SU-DHL-6 (cell line): ENCODE results near the gene HECW1.

ENCODE experiments used
- EZH2phosphoT487 ChIP-seq: fragments of 200-600 bp; sonication (generic), shearing (Covaris generic); conservative IDR thresholded peaks from 2 replicates; pipeline ENCODE4 v1.6.1; 2018; ENCODE audit warnings: mild to moderate bottlenecking, antibody characterized with exemption, low read length, moderate library complexity, mixed read lengths
- TF ChIP-seq, protein P1 (sequence below): fragments of 200-600 bp; sonication (generic); IDR thresholded peaks from one replicate; pipeline ENCODE4 v1.5.1; 2017; ENCODE audit warnings: antibody characterized with exemption, mild to moderate bottlenecking, low read length, moderate library complexity; ENCODE audit not compliant: insufficient read depth, poor library complexity, severe bottlenecking

DNA sequence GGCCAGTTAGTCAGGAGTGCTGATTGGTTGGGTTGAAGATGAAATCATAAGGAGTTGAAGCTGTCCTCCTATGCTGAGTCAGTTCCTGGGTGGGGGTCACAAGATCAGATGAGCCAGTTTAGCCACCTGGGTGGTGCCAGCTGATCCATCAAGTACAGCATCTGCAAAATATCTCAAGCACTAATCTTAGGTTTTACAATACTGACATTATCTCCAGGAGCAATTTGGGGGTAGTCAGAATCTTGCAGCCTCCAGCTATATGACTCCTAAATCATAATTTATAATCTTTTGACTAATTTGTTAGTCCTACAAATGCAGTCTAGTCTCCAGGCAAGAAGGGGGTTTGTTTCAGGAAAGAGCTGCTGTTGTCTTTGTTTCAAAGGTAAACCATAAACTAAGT, 286.4 kb downstream of the HECW1 start:
- TF ChIP-seq, protein P1, sequence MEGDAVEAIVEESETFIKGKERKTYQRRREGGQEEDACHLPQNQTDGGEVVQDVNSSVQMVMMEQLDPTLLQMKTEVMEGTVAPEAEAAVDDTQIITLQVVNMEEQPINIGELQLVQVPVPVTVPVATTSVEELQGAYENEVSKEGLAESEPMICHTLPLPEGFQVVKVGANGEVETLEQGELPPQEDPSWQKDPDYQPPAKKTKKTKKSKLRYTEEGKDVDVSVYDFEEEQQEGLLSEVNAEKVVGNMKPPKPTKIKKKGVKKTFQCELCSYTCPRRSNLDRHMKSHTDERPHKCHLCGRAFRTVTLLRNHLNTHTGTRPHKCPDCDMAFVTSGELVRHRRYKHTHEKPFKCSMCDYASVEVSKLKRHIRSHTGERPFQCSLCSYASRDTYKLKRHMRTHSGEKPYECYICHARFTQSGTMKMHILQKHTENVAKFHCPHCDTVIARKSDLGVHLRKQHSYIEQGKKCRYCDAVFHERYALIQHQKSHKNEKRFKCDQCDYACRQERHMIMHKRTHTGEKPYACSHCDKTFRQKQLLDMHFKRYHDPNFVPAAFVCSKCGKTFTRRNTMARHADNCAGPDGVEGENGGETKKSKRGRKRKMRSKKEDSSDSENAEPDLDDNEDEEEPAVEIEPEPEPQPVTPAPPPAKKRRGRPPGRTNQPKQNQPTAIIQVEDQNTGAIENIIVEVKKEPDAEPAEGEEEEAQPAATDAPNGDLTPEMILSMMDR: no peak
- TF ChIP-seq EZH2phosphoT487: no peak
